GM10266 (cell line): ENCODE results near the gene ADAM12.

Experiments used
- DNase-seq: peaks from one replicate; pipeline ENCODE4 v3.0.0; 2012; ENCODE audit errors: extremely low spot score
- CTCF ChIP-seq: IDR thresholded peaks from 2 replicates; pipeline ENCODE4 v1.5.1; 2012; ENCODE audit warnings: mild to moderate bottlenecking, low read depth; ENCODE audit not compliant: control insufficient read depth, insufficient read depth; ENCODE audit errors: missing control alignments

ADAM12 gene

GRCh38 chr10:126087153-126087680, 301.1 kb downstream of the ADAM12 start:
- TF ChIP-seq CTCF: no peak
- DNase-seq: no peak

DNA sequence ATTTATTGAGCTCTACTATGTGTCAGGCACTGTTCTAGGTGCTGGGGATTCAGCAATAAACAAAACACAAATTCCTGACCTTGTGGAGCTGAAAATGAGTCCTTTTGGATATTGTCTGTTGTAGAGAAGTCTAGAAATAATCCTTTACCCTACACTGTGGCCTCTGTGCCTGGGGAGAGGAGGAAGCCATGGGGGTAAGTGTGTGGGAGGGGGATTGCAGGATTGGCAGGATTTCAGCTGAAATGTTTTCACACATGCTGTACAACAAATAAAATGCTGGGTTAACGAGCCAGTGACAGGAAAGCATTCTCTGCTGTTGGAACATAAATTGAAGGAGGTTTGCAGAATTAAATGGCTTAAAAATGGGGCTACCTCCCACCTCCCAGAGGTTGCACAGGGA, 302.5 kb downstream of the ADAM12 start:
- no peak for DNase-seq
- no peak for TF ChIP-seq CTCF

GRCh38 chr10:126084369-126084768, 303.9 kb downstream of the ADAM12 start:
- no peak for TF ChIP-seq CTCF

DNA sequence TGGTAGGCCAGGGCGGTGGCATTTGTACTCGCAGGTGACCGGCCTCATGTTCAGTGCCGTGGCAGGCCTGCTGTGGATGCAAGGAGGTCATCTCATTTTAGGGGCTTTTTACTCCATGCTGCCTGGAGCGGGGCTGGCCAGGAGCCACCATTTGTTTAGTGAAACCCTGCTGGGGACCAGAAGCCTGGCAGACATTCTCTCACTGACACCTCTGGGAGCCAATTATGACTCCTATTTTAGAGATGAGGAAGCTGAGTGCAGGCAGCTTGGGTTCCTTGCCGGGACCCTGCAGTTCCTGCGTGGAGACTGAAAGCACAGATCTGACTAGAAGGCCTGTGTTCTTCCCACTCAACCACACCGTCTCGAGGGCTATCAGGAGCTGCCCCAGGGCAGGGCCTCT, 305.3 kb downstream of the ADAM12 start:
- DNase-seq: no peak
- TF ChIP-seq CTCF: no peak

More at GRCh38 chr10:126084369-126084768, 303.9 kb downstream of the ADAM12 start:
- no peak for DNase-seq

GRCh38 chr10:126081841-126082466, 306.3 kb downstream of the ADAM12 start:
- TF ChIP-seq CTCF: no peak
- no peak for DNase-seq

- TF ChIP-seq CTCF: no peak
- no peak for DNase-seq
These were observed 307.3 kb downstream of the ADAM12 start for GRCh38 chr10:126080879-126081411.

DNA sequence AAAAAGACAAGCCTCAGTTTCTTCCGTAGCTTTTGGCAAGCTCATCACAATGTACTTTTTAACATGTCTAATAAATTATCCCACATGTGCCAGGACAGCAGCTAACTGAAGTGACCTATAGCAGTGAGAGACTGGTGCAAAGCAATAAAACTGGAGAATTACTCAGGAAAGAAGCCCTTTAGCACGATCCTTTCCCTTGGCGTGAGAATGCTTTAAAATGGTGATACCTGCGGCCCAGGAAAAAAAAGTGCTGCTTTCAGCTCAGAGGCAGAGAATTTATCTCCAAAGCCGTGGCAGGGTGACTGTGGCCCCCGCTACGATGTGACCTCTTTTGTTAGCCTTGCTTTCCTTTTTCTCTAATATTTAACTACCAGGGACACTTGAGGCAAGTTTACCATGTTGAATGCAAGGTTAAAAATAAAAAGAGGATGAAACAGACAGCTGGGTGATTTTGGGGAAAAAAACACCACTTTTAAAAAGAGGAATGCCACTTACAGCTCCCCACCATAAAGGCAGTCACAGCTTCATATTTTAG, 307.9 kb downstream of the ADAM12 start:
- no peak for TF ChIP-seq CTCF
- DNase-seq: no peak
